Right renal cortex interstitium (tissue), 3 donors: ENCODE results near the gene CEP104. TPM values are rescaled to one million over a fixed set of nuclear protein-coding genes. Genes with fewer than 3 reads are reported as not detected.

Experiments used
- DNase-seq, 3 donors: peaks; one replicate each; pipeline ENCODE4 v3.0.0-alpha.2; 2013; ENCODE audit warnings: low read depth in 3 of 3, low spot score in 2 of 3
- polyA plus RNA-seq, 3 donors: library from polyadenylated mRNA; unstranded; fragments of 120-200 nt; gene quantifications; one replicate each; pipeline ENCODE4 v1.2.1, GENCODE V29; 2013; ENCODE audit not compliant: insufficient read length in 3 of 3

Gene CEP104
- polyA plus RNA-seq, 3 donors, result 35.5 to 41.8 (median 37.0) TPM

DNA sequence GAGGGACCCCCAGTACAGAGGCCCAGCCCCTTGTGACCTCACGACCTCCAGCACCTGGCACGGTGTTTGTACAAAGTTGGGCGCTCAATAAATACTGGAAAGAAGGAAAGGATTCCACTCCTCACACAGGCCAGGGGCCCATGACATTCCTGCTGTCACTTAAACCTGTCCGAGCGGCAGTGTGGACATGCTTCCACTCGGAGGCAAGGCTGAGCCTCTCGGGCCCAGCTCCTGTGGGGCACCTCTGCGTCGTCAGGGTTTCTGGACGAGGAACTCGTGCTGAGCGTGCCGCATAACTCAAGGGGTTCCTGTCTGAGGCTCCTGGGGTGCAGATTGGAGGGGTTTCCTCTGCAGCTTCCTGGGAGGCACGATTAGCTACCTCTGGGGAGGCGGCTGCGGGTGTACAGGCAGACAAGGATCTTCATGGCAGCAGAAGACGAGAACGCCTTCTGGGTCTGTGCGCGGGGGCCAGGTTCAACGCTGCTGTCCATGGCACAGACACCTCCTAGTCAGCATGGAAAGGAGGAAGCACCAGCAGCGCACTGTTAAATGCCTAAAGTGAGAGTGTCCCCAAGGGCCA lies 88.1 kb downstream of the CEP104 start:
- no peak for DNase-seq

DNA sequence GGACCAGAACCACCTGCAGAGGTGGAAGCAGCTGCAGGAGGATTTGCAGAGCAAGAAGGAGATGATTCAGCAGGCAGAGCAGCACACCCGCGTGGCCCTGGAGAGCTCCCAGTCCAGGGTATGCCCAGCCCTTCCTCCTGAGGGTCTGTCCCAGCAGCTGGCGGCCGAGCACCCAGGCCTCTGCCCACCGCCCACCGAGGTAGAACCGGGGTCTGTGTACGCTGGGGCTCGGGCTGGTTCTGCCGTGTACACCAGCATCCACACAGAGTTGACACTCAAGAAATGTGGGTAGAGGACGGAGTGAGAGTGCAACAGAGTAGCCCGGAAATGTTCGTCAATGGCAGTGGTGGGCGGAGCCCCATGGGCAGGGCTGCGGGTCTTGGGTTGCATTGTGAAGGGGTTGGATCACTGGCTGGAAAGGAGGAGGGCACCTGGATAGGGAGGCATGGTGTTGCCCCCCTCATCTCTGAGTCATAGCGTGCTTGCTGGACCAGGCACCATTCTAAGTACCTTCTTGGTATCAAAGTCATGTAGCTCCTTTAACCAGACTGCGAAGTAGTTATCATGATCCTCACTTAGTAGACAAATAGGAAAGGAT lies 89.6 kb downstream of the CEP104 start:
- no peak for DNase-seq

DNA sequence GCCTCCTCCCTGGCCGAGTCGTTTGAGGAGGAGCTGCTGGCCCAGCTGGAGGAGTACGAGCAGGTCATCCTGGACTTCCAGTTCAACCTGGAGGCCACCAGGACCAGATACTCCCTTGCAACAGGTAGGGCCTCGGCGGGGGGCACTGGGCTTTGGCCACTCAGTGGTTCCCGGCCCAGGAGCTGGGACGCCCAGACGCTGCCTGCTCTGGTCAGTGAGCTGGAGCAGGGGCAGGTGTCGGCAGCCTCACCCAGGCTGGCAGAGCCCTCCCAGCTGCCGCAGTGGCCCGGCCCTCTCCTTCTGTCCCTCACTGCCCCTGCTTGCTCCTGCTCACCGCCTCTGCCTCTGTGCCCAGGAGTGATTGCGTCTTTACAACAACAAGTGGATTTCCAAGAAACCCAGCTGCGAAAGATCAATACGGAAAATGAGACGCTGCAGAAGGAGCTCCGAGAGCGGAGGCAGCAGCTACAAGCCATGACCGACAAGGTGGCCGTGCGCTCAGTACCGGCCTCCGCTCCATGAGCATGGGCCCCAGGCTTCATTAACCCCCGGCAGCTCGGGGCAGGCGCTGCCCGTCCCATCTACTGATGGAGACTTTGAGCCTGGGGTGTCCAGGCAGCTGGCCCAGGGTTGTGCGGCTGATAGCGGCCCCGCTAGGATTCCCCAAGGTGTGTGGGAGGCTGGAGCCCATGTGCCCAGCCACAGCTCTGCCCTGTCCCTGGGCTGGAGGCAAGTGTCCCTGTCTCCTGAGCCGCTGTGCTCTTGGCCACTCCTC lies 93.5 kb downstream of the CEP104 start:
- no peak for DNase-seq

DNA sequence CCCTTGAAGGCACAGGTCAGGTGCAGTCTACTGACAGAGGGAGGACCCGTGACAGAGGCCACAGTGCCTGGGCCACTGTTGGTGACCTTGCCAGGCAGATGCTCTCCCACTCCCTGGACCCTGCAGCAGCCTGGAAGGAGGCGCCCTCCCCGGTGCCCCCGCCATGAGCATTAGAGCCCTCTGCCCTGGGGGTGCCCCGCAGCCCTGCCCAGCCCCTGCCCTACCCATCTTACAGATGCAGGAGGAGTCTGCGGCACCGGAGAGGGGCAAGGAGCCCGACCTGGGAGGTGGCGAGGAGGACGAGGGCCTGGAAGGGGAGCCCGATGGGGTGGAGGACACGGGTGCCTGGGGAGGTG lies 94.2 kb downstream of the CEP104 start:
- DNase-seq, result no peak

DNA sequence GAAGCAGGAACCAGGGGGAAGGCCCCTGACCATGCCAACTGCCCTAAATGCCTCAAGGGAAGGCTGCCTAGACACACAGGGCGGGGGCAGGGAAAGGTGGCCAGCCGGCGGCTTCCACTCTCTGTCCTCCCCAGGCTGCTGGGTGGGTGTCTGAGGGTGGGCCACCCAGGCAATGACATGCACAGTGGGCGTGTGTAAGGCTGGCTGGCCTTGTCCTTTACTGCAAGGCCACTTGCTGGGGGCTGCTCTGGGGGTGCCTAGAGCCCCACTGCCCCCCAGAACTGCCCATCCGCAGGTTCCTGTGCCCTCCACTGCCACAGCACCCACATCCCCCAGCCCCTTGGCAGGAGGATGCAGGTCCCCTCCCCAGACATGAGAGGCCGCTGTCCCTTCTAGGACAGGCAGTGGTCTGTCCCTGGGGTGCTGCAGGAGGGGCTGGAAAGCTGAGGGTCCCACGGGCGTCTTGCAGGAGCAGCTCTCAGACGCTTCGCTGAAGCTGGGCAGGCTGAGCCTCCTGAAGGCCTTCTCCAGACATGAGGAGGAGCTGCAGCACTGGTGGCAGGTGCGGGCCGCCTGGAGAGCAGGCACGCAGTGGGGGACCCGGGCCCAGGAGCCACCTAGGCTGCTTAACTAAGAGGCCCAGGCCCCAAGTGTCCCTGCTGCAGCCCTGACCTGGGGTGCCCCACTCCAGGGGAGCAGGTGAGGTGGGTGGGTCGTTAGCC lies 94.7 kb downstream of the CEP104 start:
- DNase-seq, result no peak

Other genes with a start within 250 kb of the CEP104 start
- gene MEGF6, start 245.7 kb downstream of the CEP104 start, polyA plus RNA-seq, result 1 to 10 TPM; 6.4 to 8.1 (median 7.0) TPM
- 10 to 100 TPM; 41.0 to 45.6 (median 41.6) TPM for gene TPRG1L, start 232.2 kb downstream of the CEP104 start, polyA plus RNA-seq
- gene WRAP73, start 207.1 kb downstream of the CEP104 start, polyA plus RNA-seq, result 10 to 100 TPM; 16.4 to 19.5 (median 17.0) TPM
- under 1 TPM; 0.35 to 0.45 (median 0.40) TPM for gene TP73, start 204.7 kb downstream of the CEP104 start, polyA plus RNA-seq
- under 1 TPM; 0.10 to 0.30 (median 0.17) TPM for gene CCDC27, start 104.8 kb downstream of the CEP104 start, polyA plus RNA-seq
- gene SMIM1, start 84.5 kb downstream of the CEP104 start, polyA plus RNA-seq, result 10 to 100 TPM in 2 of 3 donors, 1 to 10 TPM in 1; 9.8 to 14.6 (median 11.5) TPM
- gene LRRC47, start 60.7 kb downstream of the CEP104 start, polyA plus RNA-seq, result 10 to 100 TPM; 61.9 to 63.4 (median 62.5) TPM
- 1 to 10 TPM; 6.3 to 8.2 (median 6.4) TPM for gene DFFB, start 265 bp upstream of the CEP104 start, polyA plus RNA-seq
- 10 to 100 TPM; 24.9 to 28.6 (median 28.1) TPM for gene C1orf174, start 43.1 kb upstream of the CEP104 start, polyA plus RNA-seq